K562 (cell line): ENCODE measurements around the gene ATF4.

ENCODE experiments used
- CBX2 ChIP-seq: fragments of 200-600 bp; sonication (generic); IDR thresholded peaks from one replicate; pipeline ENCODE4 v1.6.1; 2012; ENCODE audit warnings: mild to moderate bottlenecking, low read length, inconsistent platforms; ENCODE audit not compliant: insufficient read depth, poor library complexity, severe bottlenecking
- CHD4 ChIP-seq: fragments of 200-600 bp; sonication (generic); IDR thresholded peaks from 3 replicates; pipeline ENCODE4 v1.6.1; 2012; ENCODE audit warnings: low read depth, mild to moderate bottlenecking, mixed read lengths, low read length, inconsistent platforms; ENCODE audit not compliant: insufficient read depth, insufficient replicate concordance, poor library complexity, severe bottlenecking
- ESRRA ChIP-seq: fragments of 450-650 bp; IDR thresholded peaks from 2 replicates; pipeline ENCODE4 v1.6.1; 2014; ENCODE audit warnings: low read depth, mild to moderate bottlenecking, moderate library complexity, borderline replicate concordance
- EZH2 ChIP-seq: IDR thresholded peaks from 2 replicates; pipeline ENCODE4 v1.6.1; 2012; ENCODE audit warnings: low read depth, mild to moderate bottlenecking, inconsistent platforms, low read length, borderline replicate concordance
- FOXA1 ChIP-seq: fragments of 450-650 bp; IDR thresholded peaks from 2 replicates; pipeline ENCODE4 v1.6.1; 2016; ENCODE audit warnings: mild to moderate bottlenecking, borderline replicate concordance
- NONO ChIP-seq, 2 experiments: fragments of 200-400 bp in 1 of 2; fragments of 450-650 bp in 1 of 2; formaldehyde crosslinking in 1 of 2; IDR thresholded peaks; 2 replicates each; pipeline ENCODE4 v1.6.1; 2017; ENCODE audit warnings: low read depth in 2 of 2, mild to moderate bottlenecking in 2 of 2, moderate library complexity in 2 of 2, low read length in 1 of 2
- POLR2A ChIP-seq: fragments of 450-650 bp; conservative IDR thresholded peaks from 2 replicates; pipeline ENCODE4 v1.6.1; 2016
- RAD51 ChIP-seq: fragments of 450-650 bp; IDR thresholded peaks from 2 replicates; pipeline ENCODE4 v1.7.1; 2016; ENCODE audit warnings: low read depth, mild to moderate bottlenecking, borderline replicate concordance
- ZNF124 ChIP-seq: sonication (generic); formaldehyde crosslinking; IDR thresholded peaks from 2 replicates; pipeline ENCODE4 v1.8.1; 2022; ENCODE audit warnings: missing genetic modification reagents
- ZNF79 ChIP-seq: fragments of 250-450 bp; sonication (Bioruptor Pico); IDR thresholded peaks from 2 replicates; pipeline ENCODE4 v1.4.0; 2020; ENCODE audit warnings: low read depth, mild to moderate bottlenecking, moderate library complexity
- TF ChIP-seq, protein P1 (sequence below): fragments of 150-350 bp; conservative IDR thresholded peaks from 2 replicates; pipeline ENCODE4 v1.6.1; 2014; ENCODE audit warnings: low read length
- TF ChIP-seq, protein P2 (sequence below): sonication (generic); formaldehyde crosslinking; IDR thresholded peaks from 2 replicates; pipeline ENCODE4 v1.8.1; 2022; ENCODE audit warnings: missing genetic modification reagents
- TF ChIP-seq, protein P3 (sequence below): sonication (generic); formaldehyde crosslinking; IDR thresholded peaks from 2 replicates; pipeline ENCODE4 v1.8.0; 2022; ENCODE audit warnings: missing genetic modification reagents, mild to moderate bottlenecking, moderate library complexity, borderline replicate concordance

DNA sequence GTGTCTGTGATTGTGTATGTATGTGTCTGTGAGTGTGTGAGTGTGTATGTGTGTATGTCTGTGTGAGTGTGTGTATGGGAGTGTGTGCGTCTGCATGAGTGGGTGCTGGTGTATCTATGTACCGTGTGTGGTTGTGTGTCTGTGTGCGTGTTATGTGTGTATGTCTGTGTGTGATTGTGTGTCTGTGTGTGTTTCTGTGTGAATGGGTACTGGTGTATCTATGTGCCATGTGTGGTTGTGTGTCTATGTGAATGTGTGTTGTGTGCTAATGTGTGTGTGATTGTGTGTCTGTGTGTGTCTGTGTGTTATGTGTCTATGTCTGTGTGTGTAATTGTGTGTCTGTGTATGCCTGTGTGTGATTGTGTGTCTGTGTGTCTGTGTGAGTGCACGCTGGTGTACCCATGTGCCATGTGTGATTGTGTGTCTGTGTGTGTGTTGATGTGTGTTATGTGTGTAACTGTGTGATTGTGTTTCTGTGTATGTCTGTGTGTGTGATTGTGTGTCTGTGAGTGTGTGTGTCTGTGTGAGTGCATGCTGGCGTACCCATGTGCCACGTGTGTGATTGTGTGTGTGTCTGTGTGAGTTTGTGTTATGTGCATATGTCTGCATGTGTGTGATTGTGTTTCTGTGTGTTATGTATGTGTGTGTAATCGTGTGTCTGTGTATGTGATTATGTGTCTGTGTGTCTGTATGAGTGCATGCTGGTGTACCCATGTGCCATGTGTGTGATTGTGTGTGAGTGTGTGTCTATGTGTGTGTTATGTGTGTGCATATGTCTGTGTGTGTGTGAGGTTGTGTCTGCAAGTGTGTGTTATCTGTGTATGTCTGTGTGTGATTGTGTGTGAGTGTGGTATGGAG lies 43.4 kb downstream of the ATF4 start:
- TF ChIP-seq CBX2 (no peak), EZH2 (no peak), CHD4 (no peak), ESRRA (no peak), NONO (IDR thresholded peaks at IDR 0.05; ENCODE audit: low read depth in 2 of 2, low read length in 1 of 2) (no peak), POLR2A (no peak), RAD51 (no peak), ZNF124 (CRISPR knock-in tag) (no peak), FOXA1 (no peak), ZNF79 (no peak)
- TF ChIP-seq, protein P1, sequence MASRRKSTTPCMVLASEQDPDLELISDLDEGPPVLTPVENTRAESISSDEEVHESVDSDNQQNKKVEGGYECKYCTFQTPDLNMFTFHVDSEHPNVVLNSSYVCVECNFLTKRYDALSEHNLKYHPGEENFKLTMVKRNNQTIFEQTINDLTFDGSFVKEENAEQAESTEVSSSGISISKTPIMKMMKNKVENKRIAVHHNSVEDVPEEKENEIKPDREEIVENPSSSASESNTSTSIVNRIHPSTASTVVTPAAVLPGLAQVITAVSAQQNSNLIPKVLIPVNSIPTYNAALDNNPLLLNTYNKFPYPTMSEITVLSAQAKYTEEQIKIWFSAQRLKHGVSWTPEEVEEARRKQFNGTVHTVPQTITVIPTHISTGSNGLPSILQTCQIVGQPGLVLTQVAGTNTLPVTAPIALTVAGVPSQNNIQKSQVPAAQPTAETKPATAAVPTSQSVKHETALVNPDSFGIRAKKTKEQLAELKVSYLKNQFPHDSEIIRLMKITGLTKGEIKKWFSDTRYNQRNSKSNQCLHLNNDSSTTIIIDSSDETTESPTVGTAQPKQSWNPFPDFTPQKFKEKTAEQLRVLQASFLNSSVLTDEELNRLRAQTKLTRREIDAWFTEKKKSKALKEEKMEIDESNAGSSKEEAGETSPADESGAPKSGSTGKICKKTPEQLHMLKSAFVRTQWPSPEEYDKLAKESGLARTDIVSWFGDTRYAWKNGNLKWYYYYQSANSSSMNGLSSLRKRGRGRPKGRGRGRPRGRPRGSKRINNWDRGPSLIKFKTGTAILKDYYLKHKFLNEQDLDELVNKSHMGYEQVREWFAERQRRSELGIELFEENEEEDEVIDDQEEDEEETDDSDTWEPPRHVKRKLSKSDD, result no peak
- TF ChIP-seq, protein P2, sequence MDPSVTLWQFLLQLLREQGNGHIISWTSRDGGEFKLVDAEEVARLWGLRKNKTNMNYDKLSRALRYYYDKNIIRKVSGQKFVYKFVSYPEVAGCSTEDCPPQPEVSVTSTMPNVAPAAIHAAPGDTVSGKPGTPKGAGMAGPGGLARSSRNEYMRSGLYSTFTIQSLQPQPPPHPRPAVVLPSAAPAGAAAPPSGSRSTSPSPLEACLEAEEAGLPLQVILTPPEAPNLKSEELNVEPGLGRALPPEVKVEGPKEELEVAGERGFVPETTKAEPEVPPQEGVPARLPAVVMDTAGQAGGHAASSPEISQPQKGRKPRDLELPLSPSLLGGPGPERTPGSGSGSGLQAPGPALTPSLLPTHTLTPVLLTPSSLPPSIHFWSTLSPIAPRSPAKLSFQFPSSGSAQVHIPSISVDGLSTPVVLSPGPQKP, result no peak
- TF ChIP-seq, protein P3, sequence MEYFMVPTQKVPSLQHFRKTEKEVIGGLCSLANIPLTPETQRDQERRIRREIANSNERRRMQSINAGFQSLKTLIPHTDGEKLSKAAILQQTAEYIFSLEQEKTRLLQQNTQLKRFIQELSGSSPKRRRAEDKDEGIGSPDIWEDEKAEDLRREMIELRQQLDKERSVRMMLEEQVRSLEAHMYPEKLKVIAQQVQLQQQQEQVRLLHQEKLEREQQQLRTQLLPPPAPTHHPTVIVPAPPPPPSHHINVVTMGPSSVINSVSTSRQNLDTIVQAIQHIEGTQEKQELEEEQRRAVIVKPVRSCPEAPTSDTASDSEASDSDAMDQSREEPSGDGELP (CRISPR knock-in tag), result no peak
